NB4 (cell line): ENCODE results near the gene AFF1.

Experiments
- CTCF ChIP-seq: IDR thresholded peaks from one replicate; pipeline ENCODE4 v1.5.1; 2012; ENCODE audit warnings: low read depth, low read length
- POLR2A ChIP-seq: IDR thresholded peaks from 2 replicates; pipeline ENCODE4 v1.6.1; 2011; ENCODE audit warnings: mild to moderate bottlenecking; ENCODE audit not compliant: insufficient read length; ENCODE audit errors: extremely low read depth

- no peak for TF ChIP-seq CTCF
- TF ChIP-seq POLR2A: no peak
These were observed 183.6 kb downstream of the AFF1 start for GRCh38 chr4:87118421-87118820.
